ENCODE measurements around the gene NACC2.

NACC2 gene

DNA sequence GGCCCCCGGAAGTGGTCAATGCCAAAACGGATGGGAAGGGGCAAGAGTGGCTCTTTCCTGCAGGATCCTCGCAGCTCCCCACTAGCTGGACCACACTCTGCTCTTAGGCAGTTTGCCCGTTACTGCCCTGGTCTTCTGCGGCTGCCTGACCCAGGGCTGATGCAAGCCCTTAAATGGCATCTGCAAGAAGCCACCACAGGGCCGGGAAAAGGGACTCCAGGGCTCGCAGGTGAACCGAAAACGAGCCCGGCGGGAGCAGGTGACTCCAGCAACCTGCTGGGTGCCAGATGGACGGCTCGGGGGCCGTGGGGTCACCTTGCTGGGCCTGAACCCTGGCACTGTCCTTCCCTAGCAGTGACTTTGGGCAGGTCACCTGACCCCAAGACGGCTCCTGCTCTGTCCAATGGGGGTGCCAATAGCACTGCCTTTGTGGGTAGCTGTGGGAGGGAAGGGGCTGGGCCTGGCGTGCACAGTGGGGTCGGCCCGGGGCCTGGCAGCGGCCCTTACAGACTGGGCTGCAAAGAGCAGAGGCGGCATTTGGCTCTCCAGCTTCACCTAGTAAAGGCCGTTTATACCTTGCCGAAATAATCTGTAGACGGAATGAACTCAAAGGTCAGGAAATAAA is 22.3 kb upstream of the NACC2 start:
- Histone ChIP-seq H2AK5ac (ENCODE audit: low read depth, low read length) (peak overlapping the region; percentile 92), H2BK5ac (ENCODE audit: low read length) (peak overlapping the region; percentile 93), H3K4ac (ENCODE audit: low read length) (no peak overlapping the region), H3K79me1 (ENCODE audit: low read depth, low read length) (peaks cover 25% of the 10 kb centered on the region), H3K9me3 (replicated peaks in 1 of 2; ENCODE audit: control insufficient read depth in 2 of 2, insufficient read depth in 1 of 2, low read depth in 1 of 2, low read length in 2 of 2) (no peaks in the 10 kb centered on the region), H3K4me3 (ENCODE audit: low read length in 2 of 2) (peak overlapping the region; percentile 63 to 85), H2BK120ac (ENCODE audit: low read depth, low read length) (no peak overlapping the region), H3K36me3 (replicated peaks in 1 of 2; ENCODE audit: control insufficient read depth in 2 of 2, insufficient read depth in 2 of 2, low read length in 2 of 2) (peaks cover 16 to 26% of the 10 kb centered on the region in 2 donors), H3K27me3 (ENCODE audit: control insufficient read depth in 3 of 3, insufficient read depth in 3 of 3, low read depth in 1 of 3, low read length in 3 of 3) (peaks cover 0 to 3% (median 0%) of the 10 kb centered on the region in 3 experiments), H3K4me2 (ENCODE audit: insufficient read depth, low read length, poor library complexity, severe bottlenecking) (peak overlapping the region; percentile 83), H3K9ac (ENCODE audit: low read depth, low read length, poor library complexity) (peak overlapping the region; percentile 82), H3K14ac (ENCODE audit: low read length) (no peak overlapping the region), H2BK12ac (ENCODE audit: low read length) (no peak overlapping the region), H4K8ac (ENCODE audit: low read depth, low read length) (no peak overlapping the region), H3K4me1 (ENCODE audit: control insufficient read depth in 2 of 2, insufficient read depth in 1 of 2, low read depth in 1 of 2, low read length in 2 of 2) (peaks cover 6 to 12% of the 10 kb centered on the region in 2 donors), H4K91ac (ENCODE audit: low read depth, low read length, poor library complexity) (no peak overlapping the region), H3K18ac (ENCODE audit: low read length) (peak overlapping the region; percentile 99), H3K23ac (ENCODE audit: low read depth, low read length, poor library complexity) (peak overlapping the region; percentile 37), H3K27ac (replicated peaks; ENCODE audit: low read length) (peak overlapping the region; percentile 98), H2AFZ (ENCODE audit: low read length) (peak overlapping the region; percentile 70), H2BK15ac (ENCODE audit: low read length) (no peak overlapping the region)
- no CpG with 5 or more reads among the region's 23 CpGs for WGBS, 2 donors (ENCODE audit: extremely low coverage in 2 of 2, insufficient read length in 2 of 2, insufficient replicate concordance in 1 of 2)
- no peak for DNase-seq (ENCODE audit: low spot score)

DNA sequence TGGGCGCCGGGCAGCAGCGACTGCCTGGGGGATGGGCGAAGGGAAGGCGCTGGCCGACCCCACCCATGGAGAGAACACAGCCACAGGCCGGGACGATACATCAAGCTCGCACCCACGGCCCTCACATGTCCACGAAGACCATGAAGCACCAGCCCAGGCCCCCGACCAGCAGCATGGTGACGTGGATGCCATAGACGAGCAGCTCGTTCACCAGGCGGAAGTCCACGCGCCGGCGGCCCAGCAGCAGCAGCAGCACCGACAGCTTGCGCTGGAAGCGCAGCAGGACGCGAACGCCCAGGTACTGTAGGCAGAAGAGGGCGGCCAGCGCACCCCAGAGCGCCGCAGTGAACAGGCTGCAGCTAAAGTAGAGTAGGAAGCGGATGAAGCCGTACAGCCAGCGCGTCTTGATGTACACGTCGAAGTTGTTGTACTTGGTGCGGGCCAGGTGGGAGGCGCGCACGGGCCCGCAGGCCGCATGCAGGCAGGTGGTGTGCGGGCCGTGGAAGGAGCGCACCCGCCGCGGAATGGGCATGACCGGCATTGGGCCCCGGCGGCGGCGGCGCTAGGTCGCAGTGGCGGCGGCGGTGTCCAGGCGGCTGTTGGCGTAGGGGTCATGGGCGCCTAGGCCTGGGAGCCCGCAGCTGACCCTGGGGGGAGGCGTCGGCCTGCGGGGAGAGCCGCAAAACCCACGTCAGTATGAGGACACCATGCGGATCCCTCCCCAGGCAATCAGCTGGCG is 21.4 kb upstream of the NACC2 start:
- H3K27ac ChIP-seq (replicated peaks; ENCODE audit: low read length) = no peak overlapping the region
- peaks cover 16 to 26% of the 10 kb centered on the region in 2 donors for H3K36me3 ChIP-seq (replicated peaks in 1 of 2; ENCODE audit: control insufficient read depth in 2 of 2, insufficient read depth in 2 of 2, low read length in 2 of 2)
- H3K4me1 ChIP-seq (ENCODE audit: control insufficient read depth in 2 of 2, insufficient read depth in 1 of 2, low read depth in 1 of 2, low read length in 2 of 2) = peaks cover 6 to 12% of the 10 kb centered on the region in 2 donors
- peak overlapping the region; percentile 51 for H3K23ac ChIP-seq (ENCODE audit: low read depth, low read length, poor library complexity)
- no peak overlapping the region for H3K14ac ChIP-seq (ENCODE audit: low read length)
- no peak overlapping the region for H3K4ac ChIP-seq (ENCODE audit: low read length)
- no peak overlapping the region for H2BK12ac ChIP-seq (ENCODE audit: low read length)
- peaks cover 25% of the 10 kb centered on the region for H3K79me1 ChIP-seq (ENCODE audit: low read depth, low read length)
- WGBS, 2 donors (ENCODE audit: extremely low coverage in 2 of 2, insufficient read length in 2 of 2, insufficient replicate concordance in 1 of 2) = no CpG with 5 or more reads among the region's 69 CpGs
- no peak overlapping the region for H3K4me3 ChIP-seq (ENCODE audit: low read length in 2 of 2)
- no peak overlapping the region for H3K18ac ChIP-seq (ENCODE audit: low read length)
- no peaks in the 10 kb centered on the region for H3K27me3 ChIP-seq (ENCODE audit: control insufficient read depth in 3 of 3, insufficient read depth in 3 of 3, low read depth in 1 of 3, low read length in 3 of 3)
- no peak overlapping the region for H3K4me2 ChIP-seq (ENCODE audit: insufficient read depth, low read length, poor library complexity, severe bottlenecking)
- H4K91ac ChIP-seq (ENCODE audit: low read depth, low read length, poor library complexity) = no peak overlapping the region
- no peak overlapping the region for H4K8ac ChIP-seq (ENCODE audit: low read depth, low read length)
- no peaks in the 10 kb centered on the region for H3K9me3 ChIP-seq (replicated peaks in 1 of 2; ENCODE audit: control insufficient read depth in 2 of 2, insufficient read depth in 1 of 2, low read depth in 1 of 2, low read length in 2 of 2)
- H2BK15ac ChIP-seq (ENCODE audit: low read length) = no peak overlapping the region
- no peak overlapping the region for H2AK5ac ChIP-seq (ENCODE audit: low read depth, low read length)
- H3K9ac ChIP-seq (ENCODE audit: low read depth, low read length, poor library complexity) = peak overlapping the region; percentile 27
- H2BK120ac ChIP-seq (ENCODE audit: low read depth, low read length) = no peak overlapping the region
- H2AFZ ChIP-seq (ENCODE audit: low read length) = no peak overlapping the region
- DNase-seq (ENCODE audit: low spot score) = no peak
- H2BK5ac ChIP-seq (ENCODE audit: low read length) = no peak overlapping the region

- no peak overlapping the region for H3K27ac ChIP-seq (replicated peaks; ENCODE audit: low read length)
- H3K4me1 ChIP-seq (ENCODE audit: control insufficient read depth in 2 of 2, insufficient read depth in 1 of 2, low read depth in 1 of 2, low read length in 2 of 2) = peaks cover 9 to 12% of the 10 kb centered on the region in 2 donors
- H4K8ac ChIP-seq (ENCODE audit: low read depth, low read length) = no peak overlapping the region
- no peak for DNase-seq (ENCODE audit: low spot score)
- H3K4ac ChIP-seq (ENCODE audit: low read length) = no peak overlapping the region
- no peak overlapping the region for H3K4me3 ChIP-seq (ENCODE audit: low read length in 2 of 2)
- no peak overlapping the region for H2AK5ac ChIP-seq (ENCODE audit: low read depth, low read length)
- no peaks in the 10 kb centered on the region for H3K27me3 ChIP-seq (ENCODE audit: control insufficient read depth in 3 of 3, insufficient read depth in 3 of 3, low read depth in 1 of 3, low read length in 3 of 3)
- no peak overlapping the region for H3K18ac ChIP-seq (ENCODE audit: low read length)
- H3K79me1 ChIP-seq (ENCODE audit: low read depth, low read length) = peaks cover 25% of the 10 kb centered on the region
- WGBS, 2 donors (ENCODE audit: extremely low coverage in 2 of 2, insufficient read length in 2 of 2, insufficient replicate concordance in 1 of 2) = no CpG with 5 or more reads among the region's 22 CpGs
- H4K91ac ChIP-seq (ENCODE audit: low read depth, low read length, poor library complexity) = no peak overlapping the region
- H3K4me2 ChIP-seq (ENCODE audit: insufficient read depth, low read length, poor library complexity, severe bottlenecking) = no peak overlapping the region
- no peak overlapping the region for H2BK120ac ChIP-seq (ENCODE audit: low read depth, low read length)
- H2BK15ac ChIP-seq (ENCODE audit: low read length) = no peak overlapping the region
- H3K9ac ChIP-seq (ENCODE audit: low read depth, low read length, poor library complexity) = no peak overlapping the region
- no peak overlapping the region for H3K23ac ChIP-seq (ENCODE audit: low read depth, low read length, poor library complexity)
- no peak overlapping the region for H2BK5ac ChIP-seq (ENCODE audit: low read length)
- peaks cover 16 to 26% of the 10 kb centered on the region in 2 donors for H3K36me3 ChIP-seq (replicated peaks in 1 of 2; ENCODE audit: control insufficient read depth in 2 of 2, insufficient read depth in 2 of 2, low read length in 2 of 2)
- no peaks in the 10 kb centered on the region for H3K9me3 ChIP-seq (replicated peaks in 1 of 2; ENCODE audit: control insufficient read depth in 2 of 2, insufficient read depth in 1 of 2, low read depth in 1 of 2, low read length in 2 of 2)
- H2BK12ac ChIP-seq (ENCODE audit: low read length) = no peak overlapping the region
- no peak overlapping the region for H3K14ac ChIP-seq (ENCODE audit: low read length)
- no peak overlapping the region for H2AFZ ChIP-seq (ENCODE audit: low read length)
These were observed 20.7 kb upstream of the NACC2 start for GRCh38 chr9:136115641-136116359.

DNA sequence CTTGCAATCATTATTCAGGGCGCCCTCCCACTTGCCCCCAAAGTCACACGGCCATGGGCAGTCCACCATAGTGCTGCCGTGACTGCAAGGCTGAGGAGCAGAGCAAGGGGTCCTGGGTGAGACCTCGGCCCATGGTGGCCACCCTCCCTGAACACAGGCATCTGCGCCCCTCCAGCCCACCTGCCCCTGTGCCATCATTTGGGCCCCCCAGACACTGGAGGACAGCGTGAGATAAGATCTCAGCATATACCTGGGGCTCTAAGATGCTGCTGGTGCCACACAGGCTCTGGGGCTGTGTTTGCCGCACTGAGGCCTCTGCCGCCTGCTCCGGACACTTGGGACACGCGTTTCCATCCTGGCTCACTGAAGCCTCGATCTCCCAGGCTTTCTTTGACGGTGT is 20.1 kb upstream of the NACC2 start:
- H3K36me3 ChIP-seq (replicated peaks in 1 of 2; ENCODE audit: control insufficient read depth in 2 of 2, insufficient read depth in 2 of 2, low read length in 2 of 2) = peaks cover 16 to 26% of the 10 kb centered on the region in 2 donors
- H4K8ac ChIP-seq (ENCODE audit: low read depth, low read length) = no peak overlapping the region
- H2BK15ac ChIP-seq (ENCODE audit: low read length) = no peak overlapping the region
- H2BK120ac ChIP-seq (ENCODE audit: low read depth, low read length) = no peak overlapping the region
- DNase-seq (ENCODE audit: low spot score) = no peak
- no peak overlapping the region for H2BK12ac ChIP-seq (ENCODE audit: low read length)
- no peak overlapping the region for H3K18ac ChIP-seq (ENCODE audit: low read length)
- no peak overlapping the region for H3K23ac ChIP-seq (ENCODE audit: low read depth, low read length, poor library complexity)
- no peak overlapping the region for H4K91ac ChIP-seq (ENCODE audit: low read depth, low read length, poor library complexity)
- no peaks in the 10 kb centered on the region for H3K9me3 ChIP-seq (replicated peaks in 1 of 2; ENCODE audit: control insufficient read depth in 2 of 2, insufficient read depth in 1 of 2, low read depth in 1 of 2, low read length in 2 of 2)
- no peak overlapping the region for H3K4ac ChIP-seq (ENCODE audit: low read length)
- H3K27ac ChIP-seq (replicated peaks; ENCODE audit: low read length) = no peak overlapping the region
- H3K4me3 ChIP-seq (ENCODE audit: low read length in 2 of 2) = no peak overlapping the region
- peak overlapping the region; percentile 70 for H2AK5ac ChIP-seq (ENCODE audit: low read depth, low read length)
- H2BK5ac ChIP-seq (ENCODE audit: low read length) = no peak overlapping the region
- peaks cover 25% of the 10 kb centered on the region for H3K79me1 ChIP-seq (ENCODE audit: low read depth, low read length)
- no peak overlapping the region for H3K4me2 ChIP-seq (ENCODE audit: insufficient read depth, low read length, poor library complexity, severe bottlenecking)
- H3K9ac ChIP-seq (ENCODE audit: low read depth, low read length, poor library complexity) = peak overlapping the region; percentile 70
- H3K27me3 ChIP-seq (ENCODE audit: control insufficient read depth in 3 of 3, insufficient read depth in 3 of 3, low read depth in 1 of 3, low read length in 3 of 3) = no peaks in the 10 kb centered on the region
- H2AFZ ChIP-seq (ENCODE audit: low read length) = no peak overlapping the region
- peaks cover 15 to 18% of the 10 kb centered on the region in 2 donors for H3K4me1 ChIP-seq (ENCODE audit: control insufficient read depth in 2 of 2, insufficient read depth in 1 of 2, low read depth in 1 of 2, low read length in 2 of 2)
- H3K14ac ChIP-seq (ENCODE audit: low read length) = no peak overlapping the region
- WGBS, 2 donors (ENCODE audit: extremely low coverage in 2 of 2, insufficient read length in 2 of 2, insufficient replicate concordance in 1 of 2) = no CpG with 5 or more reads among the region's 13 CpGs

All from neuronal stem cell (in vitro differentiated cells).